Glomerular endothelial cell (primary cell): ENCODE measurements around the gene MLH1. TPM values are rescaled to one million over a fixed set of nuclear protein-coding genes. Genes with fewer than 3 reads are reported as not detected.
"Not testable (repeated sequence)": the region's sequence is repeated elsewhere in the genome, so short reads cannot be mapped to it uniquely, and the experiment has no call there.

Experiments
- DNase-seq: peaks from one replicate; pipeline ENCODE4 v3.0.0-alpha.2; 2011; ENCODE audit warnings: low read depth, low spot score; ENCODE audit errors: extremely low read depth
- total RNA-seq: library from RNA; depleted of rRNA; stranded (reverse); fragments of >200 nt; gene quantifications from 2 replicates; pipeline ENCODE4 v1.2.3, GENCODE V29; 2015

The MLH1 gene
- total RNA-seq: 25.1 and 27.8 TPM in 2 replicates

DNA sequence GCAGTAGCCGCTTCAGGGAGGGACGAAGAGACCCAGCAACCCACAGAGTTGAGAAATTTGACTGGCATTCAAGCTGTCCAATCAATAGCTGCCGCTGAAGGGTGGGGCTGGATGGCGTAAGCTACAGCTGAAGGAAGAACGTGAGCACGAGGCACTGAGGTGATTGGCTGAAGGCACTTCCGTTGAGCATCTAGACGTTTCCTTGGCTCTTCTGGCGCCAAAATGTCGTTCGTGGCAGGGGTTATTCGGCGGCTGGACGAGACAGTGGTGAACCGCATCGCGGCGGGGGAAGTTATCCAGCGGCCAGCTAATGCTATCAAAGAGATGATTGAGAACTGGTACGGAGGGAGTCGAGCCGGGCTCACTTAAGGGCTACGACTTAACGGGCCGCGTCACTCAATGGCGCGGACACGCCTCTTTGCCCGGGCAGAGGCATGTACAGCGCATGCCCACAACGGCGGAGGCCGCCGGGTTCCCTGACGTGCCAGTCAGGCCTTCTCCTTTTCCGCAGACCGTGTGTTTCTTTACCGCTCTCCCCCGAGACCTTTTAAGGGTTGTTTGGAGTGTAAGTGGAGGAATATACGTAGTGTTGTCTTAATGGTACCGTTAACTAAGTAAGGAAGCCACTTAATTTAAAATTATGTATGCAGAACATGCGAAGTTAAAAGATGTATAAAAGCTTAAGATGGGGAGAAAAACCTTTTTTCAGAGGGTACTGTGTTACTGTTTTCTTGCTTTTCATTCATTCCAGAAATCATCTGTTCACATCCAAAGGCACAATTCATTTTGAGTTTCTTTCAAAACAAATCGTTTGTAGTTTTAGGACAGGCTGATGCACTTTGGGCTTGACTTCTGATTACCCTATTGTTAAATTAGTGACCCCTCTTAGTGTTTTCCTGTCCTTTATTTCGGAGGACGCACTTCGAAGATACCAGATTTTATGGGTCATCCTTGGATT lies at the start of gene MLH1:
Gene MLH1, plus strand, starts transcription at position 193 of the 958 bp plus-strand sequence. Its CDS starts 30 bp downstream, at position 223.
- peak; percentile 100 for DNase-seq

DNA sequence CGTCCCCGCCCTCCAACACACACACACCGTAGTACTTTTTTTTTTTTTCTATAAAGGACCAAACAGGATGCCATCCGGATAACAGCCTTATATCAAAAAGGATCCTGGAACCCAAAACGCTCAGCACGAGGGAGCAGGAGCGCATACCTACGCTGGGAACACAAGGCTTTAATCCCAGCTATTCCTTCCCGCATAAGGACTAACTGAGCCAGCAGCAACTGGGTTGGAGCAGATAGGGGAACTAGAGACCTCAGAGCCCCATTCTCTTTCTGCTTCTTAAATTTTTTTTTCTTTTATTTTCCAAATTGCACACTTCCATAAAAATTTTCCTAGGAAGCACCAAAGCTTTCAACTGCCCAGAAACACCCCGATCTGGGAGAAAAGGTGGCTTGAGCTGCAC lies 49.7 kb upstream of the MLH1 start:
- no peak for DNase-seq

DNA sequence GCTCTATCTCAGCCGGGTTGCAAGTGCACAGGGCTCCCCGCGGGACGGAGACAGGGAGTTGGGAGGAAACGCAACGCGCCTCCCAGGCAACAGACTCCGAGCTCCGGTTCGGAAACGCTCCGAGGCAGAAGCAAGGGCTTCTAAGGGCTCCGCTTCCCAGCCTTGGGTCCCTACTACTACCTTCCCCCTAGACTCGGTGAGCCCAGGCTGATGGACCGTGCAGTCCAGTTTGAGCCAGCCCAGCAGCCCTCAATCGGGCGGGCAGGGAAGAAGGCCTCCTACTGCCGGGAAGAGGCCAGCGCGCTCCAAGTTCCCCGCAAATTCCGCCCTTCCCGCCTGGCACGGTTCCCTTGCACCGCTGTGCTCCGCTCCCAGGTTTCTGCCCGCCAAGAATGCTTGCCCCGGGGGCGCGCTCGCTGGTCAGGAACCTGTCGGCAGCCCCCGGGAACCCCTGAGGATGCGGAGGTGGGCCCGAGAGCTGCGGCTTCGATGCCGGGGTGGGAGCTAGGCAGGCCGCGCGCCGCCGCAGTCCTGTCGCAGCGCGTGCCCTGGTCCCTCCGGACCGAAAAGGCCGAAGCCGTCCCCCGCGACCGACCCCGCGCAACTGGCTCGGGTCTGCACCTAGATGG lies 49.2 kb upstream of the MLH1 start:
- DNase-seq: no peak

DNA sequence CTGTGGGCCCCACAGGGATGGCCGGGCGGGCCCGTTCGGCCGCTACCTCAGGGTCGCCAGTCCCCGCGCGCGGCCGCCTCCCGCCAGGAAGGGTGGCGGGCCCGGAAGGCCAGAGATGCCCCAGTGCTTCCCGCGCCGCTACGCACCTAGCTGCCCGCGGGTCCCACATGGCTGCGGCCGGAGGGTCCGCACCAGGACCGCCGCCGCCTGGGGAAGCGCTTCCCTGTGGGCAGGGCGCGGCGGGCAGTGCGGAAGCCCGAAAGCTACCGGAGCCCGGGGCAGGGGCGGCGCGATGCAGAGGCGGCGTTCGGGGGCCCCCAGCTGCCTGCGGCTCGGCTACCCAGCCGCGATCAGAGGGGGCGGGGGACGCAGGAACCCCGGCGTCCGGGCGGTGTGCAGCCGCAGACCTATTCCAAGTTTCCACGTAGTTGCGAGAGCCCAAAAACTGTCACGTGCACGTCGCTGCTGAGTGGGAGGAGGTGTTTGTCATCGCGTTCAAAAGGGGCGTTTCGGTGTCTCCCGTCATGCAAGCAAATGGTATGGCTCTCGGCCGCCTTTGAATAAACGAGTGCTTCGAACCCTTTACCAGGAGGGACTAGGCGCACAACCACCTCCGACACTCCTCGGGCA lies 48.6 kb upstream of the MLH1 start, which contains the start of gene TRANK1:
Gene TRANK1, minus strand, starts transcription at position 414 of the 630 bp plus-strand sequence. Its CDS starts 245 bp downstream, at position 169.
- DNase-seq: no peak

DNA sequence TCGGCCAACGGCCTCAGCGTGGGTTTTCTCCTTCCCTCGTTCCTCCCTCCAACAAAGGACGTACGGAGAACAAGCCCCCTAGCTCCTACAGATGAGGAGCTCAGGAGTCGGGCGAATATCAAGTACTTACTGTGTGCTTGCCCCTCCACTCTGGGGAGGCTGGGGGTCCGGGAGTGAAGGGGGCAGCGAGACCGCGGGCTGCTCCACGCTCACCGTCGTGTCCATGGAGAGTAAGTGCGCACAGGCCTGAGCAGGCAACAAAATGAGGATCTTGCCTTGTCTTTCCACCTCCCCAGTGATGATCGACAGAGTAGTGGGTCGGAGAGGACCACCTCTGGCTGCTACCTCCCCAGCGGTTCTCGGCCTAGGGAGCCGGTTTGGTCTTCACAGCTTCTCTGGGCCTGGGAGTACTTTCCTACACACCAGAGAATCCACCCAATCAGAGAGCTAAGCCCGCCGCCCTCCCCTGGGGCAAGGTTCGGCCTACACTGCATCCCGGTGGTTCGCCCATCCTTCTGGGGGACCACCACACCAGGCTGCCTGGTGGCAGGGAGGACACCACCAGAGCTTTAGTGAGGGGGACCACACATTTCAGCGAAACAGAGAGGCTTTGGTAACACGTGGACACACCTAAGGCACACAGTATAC lies 47.9 kb upstream of the MLH1 start:
- DNase-seq: no peak

DNA sequence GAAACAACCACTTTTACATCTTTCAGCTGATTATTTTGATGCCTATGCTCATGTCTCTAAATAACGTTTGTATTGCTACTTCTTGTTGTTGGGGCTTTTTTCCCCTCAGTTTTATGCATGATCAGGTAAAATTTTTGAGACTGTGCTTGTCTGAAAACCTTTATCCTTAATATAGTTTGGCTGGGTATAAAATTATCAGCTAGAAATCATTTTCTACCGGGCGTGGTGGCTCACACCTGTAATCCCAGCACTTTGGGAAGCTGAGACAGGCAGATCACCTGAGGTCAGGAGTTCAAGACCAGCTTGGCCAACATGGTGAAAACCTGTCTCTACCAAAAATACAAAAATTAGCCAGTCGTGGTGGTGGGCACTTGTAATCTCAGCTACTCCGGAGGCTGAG lies 45.5 kb upstream of the MLH1 start:
- not testable (repeated sequence) for DNase-seq

DNA sequence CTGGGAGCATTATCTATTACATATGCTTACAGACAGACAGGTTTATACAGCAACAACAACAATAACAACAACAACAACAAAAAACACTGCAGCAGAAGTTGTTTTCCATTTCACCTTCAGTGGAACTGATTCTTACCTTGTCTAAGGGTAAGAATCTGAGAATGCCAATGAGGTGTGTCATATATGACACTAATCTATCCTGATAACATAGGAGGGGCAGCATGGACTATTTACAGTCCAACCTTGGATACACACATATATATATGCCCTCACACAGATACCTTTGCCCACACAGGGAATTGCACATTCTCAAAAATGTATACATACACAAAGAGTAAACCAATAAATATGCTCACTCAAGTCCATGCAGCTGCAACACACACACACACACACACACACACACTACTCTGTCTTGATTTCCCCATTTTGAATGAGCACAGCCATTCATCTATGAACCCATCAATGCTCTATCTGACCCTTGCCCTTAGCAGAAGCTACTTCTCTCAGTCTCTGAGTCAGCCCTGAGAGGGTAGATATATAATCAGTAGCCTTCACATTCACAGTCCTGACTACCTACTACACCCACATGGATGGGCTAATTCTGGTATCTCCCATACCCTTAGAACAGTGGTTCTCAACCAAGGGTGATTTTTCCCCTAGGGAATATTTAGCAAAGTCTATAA lies 38.7 kb upstream of the MLH1 start:
- no peak for DNase-seq

DNA sequence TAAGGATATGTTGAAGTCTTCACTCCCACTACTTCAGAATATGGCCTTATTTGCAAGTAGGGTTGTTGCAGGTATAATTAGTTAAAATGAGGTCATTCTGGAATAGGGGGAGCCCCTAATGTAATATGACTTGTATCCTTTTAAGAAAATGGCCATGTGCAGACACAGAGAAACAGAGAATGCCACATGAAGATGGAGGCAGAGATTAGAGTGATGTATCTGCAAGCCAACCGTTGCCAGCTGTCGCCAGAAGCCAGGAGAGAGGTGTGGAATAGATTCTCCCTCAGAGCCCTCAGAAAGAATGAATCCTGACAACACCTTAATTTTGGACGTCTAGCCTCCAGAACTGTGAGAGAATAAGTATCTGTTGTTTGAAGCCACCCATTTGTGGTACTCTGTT lies 37.2 kb upstream of the MLH1 start:
- no peak for DNase-seq

DNA sequence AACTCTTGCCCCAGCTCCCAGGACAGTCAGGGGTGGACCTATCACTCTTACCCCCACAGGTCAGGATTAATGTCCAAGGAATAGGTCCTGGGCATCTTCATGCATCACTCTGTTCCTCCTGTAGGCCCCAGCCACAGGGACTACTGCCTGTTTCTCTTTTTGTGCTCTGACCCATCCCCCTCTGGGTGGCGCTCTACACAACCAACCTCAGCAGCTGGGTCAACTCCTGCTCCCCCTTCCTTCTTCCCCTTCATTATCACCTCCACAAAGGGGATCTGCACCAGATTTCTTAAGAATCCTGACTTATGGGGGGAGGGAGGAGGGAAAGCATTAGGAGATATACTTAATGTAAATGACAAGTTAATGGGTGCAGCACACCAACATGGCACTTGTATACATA lies 36.3 kb upstream of the MLH1 start:
- DNase-seq: no peak

DNA sequence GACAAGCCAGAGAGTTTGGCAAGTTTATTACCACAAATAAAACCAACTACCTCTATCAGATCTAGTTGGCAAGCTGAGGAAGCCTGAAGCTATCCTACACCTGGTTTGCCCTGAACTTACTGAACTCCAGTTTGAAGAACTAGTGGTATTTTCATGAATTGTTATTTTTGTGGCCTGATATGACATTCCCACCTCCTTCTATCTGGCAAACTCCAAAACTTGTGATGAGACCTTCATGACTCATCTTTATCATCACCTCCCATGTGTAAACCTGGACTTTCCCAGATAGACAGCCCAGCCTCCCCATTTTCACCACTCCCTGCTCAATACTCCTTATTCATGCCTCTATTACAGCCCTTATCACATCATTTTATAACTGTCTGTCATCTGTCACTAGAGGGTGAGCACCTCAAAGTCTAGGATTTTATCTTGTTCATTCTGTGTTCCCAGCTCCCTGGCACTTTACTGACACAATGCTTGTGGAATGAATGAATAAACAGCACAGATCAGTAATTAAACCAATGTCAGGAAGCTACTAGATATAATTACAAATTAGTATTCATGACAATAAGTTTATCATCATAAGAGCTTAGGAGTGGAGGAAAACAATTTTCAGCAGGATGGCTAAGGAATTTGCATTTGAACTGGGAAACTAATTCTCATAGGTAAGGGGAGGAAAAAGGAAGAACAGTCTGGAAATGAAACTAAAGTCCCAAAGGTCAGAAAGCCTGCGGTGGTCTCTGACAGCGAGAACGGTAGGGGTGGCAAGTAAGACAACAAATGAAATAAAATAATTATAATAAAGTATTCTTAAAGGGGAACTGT lies 35.2 kb upstream of the MLH1 start:
- no peak for DNase-seq

DNA sequence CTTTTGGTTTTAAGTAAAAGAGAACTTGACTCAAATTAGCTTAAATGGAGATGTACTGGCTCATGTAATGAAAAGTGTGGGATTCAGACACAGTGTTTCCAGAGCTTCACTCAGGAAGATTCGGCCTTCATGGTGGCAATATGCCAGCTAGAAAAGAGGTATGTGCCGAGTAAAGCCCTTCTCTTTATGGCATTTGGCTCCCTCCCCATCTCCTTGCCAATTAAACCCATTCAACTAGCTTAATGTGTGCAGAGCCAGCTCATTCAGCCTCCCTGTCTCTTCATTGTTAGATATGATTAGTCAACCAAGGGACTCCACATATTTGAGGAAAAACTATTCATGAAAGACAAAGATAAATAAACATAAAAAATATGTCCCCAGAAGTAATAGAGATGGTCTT lies 33.5 kb upstream of the MLH1 start:
- DNase-seq: no peak

DNA sequence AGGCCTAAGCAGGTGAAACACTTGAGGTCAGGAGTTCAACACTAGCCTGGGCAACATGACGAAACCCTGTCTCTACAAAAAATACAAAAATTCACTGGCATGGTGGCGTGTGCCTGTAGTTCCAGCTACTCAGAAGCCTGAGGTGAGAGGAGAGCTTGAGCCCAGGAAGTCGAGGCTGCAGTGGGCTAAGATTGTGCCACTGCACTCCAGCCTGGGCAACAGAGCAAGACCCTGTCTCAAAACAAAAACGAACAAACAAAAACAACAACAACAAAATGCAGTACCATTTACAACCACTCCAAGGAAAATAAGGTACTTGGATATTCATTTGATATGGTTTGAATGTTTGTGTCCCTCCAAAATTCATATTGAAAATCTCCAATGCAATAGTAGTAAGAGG lies 32.8 kb upstream of the MLH1 start:
- DNase-seq: no peak

DNA sequence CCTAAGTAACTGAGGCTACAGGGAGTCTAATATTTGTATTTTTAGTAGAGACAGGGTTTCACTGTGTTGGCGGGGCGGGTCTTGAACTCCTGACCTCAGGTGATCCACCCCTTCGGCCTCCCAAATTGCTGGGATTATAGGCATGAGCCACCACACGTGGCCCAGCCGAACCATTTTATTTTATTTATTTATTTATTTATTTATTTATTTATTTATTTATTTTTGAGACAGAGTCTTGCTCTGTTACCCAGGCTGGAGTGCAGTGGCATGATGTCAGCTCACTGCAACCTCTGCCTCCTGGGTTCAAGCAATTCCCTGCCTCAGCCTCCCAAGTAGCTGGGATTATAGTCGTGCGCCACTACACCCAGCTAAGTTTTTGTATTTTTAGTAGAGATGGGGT lies 30.3 kb upstream of the MLH1 start:
- DNase-seq: not testable (repeated sequence)

DNA sequence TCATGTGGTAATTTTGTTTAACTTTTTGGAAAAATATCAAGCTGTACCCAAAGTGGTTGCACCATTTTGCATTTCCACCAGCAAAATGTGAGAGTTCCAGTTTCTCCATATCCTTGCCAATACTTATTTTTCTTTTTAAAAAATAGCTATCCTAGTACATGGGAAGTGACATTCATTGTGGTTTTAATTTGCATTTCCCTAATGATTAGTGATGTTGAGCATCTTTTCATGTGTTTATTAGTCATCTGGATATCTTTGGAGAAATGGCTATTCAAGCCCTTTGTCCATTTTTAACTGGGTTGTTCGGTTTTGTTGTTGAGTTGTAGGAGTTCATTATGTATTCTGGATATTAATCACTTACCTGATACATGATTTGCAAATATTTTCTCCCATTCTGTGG lies 29.0 kb upstream of the MLH1 start:
- DNase-seq: no peak

DNA sequence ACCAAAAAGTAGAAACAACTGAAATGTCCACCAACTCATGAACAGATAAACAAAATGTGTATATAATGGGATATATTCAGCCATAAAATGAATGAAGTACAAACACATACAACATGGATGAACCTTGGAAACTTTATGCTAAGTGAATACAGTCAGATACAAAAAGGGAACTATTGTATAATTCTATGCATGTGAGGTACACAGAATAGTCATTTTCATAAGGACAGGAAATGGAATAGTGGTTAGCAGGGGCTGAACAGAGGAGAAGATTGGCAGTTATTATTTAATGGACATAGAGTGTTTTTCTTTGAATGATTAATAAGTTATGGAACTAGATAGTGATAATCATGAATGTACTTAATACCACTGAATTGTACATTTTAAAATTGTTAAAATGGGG lies 28.5 kb upstream of the MLH1 start:
- no peak for DNase-seq

DNA sequence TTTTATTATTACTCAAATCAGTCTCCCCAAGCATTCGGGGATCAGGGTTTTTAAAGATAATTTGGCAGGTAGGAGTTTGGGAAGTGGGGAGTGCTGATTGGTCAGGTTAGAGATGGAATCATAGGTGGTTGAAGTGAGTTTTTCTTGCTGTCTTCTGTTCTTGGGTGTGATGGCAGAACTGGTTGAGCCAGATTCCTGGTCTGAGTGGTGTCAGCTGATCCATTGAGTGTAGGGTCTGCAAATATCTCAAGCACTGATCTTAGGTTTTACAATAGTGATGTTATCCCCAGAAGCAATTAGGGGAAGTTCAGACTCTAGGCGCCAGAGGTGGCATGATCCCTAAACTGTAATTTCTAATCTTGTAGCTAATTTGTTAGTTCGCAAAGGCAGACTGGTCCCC lies 27.9 kb upstream of the MLH1 start:
- no peak for DNase-seq

DNA sequence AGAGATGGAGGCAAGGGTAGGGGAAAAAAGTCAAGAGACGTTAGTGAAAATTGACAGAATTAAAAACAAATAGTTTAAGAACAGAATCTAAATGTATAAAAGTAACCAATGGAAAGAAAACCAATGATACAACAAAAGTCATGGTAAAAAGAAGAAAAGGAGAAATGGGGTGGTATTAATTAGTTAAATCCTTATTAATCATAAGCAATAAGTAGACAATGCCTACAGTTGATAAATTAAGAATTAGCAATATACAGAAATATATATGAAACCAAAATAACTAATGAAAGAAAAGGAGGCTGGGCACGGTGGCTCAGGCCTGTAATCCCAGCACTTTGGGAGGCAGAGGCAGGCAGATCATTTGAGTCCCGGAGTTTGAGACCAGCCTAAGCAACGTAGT lies 24.2 kb upstream of the MLH1 start:
- no peak for DNase-seq

DNA sequence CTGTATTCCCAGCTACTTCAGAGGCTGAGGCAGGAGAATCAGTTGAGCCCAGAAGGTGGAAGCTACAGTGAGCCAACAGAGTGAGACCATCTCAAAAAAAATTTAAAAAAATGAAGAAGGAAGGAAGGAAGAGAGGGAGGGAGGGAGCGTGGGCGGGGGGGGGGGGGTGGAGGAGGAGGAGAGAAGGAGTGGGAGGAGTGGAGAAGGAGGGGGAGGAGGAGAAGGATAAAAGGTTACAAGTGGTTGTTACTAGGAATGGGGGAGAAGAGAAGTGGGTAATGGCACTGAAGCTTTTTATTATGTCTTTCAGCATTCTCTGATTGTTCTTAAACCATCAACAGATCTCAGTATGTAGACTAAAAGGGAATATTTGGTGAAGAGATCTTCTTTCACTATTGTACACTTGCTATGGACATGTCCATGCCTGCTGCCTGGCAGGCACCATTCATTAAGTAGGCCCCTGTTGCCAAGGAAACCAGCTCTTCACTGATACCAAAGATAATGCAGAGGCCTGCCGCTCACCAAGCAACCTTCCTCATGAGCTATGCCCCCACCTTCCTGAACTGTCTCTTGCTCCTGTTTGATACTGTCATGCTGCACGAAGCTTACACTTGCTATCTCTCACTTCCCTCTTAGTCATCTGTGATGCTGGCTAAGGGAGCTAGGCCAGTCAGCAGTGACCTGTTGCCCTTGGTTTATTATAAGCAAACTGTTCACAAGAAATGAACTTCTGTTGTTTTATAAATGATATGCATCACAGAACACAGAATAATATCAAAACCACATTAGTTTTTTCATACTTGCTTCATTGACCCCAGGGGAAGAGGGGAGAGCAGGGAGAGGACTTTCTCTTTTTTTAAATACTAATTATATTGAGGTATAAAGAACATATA lies 23.5 kb upstream of the MLH1 start:
- no peak for DNase-seq

DNA sequence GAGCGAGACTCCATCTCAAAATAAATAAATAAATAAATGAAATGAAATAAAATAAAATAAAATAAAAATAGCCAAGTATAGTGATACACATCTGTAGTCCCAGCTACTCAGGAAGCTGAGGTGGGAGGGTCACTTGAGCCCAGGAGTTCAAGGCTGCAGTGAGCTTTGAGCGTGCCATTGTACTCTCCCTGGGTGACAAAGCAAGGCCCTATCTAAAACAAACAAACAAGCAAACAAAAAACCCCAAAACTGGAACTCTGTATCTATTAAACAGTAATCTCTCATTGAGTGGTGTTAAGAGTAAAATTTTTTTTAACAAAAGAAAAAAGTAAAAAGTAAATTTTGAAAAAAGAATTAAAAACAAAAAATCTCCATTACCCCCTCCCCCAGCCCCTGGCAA lies 21.2 kb upstream of the MLH1 start:
- DNase-seq: no peak
